ENCODE data around the gene NXF3. TPM values are rescaled to one million over a fixed set of nuclear protein-coding genes. Genes with fewer than 3 reads are reported as not detected.

The NXF3 gene
- 0.05 to 0.14 TPM in 2 of 5 replicates, not detected in the others for total RNA-seq (2022; extraction: Qiagen RNA extraction)

GRCh38 chrX:103092942-103093341, at the start of gene NXF3:
Gene NXF3 (minus strand): TSS chrX:103093143. CDS start chrX:103093023, 120 bp downstream.

GRCh38 chrX:103063918-103064434, 29.0 kb downstream of the NXF3 start, which contains the start of gene BEX1:
Gene BEX1 (minus strand): TSS chrX:103064171. CDS start chrX:103063274, 897 bp downstream.

Other genes with a start within 250 kb of the NXF3 start
- gene RAB40AL, start 155.9 kb downstream of the NXF3 start, total RNA-seq (2022; extraction: Qiagen RNA extraction): 0.14 to 0.18 TPM (median 0.15 TPM) in 3 of 5 replicates, not detected in the others
- gene BEX1, start 29.0 kb downstream of the NXF3 start, total RNA-seq (2022; extraction: Qiagen RNA extraction): not detected in 5 replicates
- 1.7 to 2.9 TPM (median 2.2 TPM) in 5 replicates for gene BEX4, start 122.0 kb upstream of the NXF3 start, total RNA-seq (2022; extraction: Qiagen RNA extraction)
- 26.3 to 47.2 TPM (median 27.6 TPM) in 5 replicates for gene TCEAL8, start 162.0 kb upstream of the NXF3 start, total RNA-seq (2022; extraction: Qiagen RNA extraction)
- gene TCEAL5, start 183.6 kb upstream of the NXF3 start, total RNA-seq (2022; extraction: Qiagen RNA extraction): not detected in 5 replicates
- 7.1 to 11.6 TPM (median 9.4 TPM) in 5 replicates for gene BEX2, start 217.8 kb upstream of the NXF3 start, total RNA-seq (2022; extraction: Qiagen RNA extraction)
- gene TCEAL7, start 237.1 kb upstream of the NXF3 start, total RNA-seq (2022; extraction: Qiagen RNA extraction): not detected in 5 replicates

All from A549 treated with dexamethasone at 1 μM for 4 hours (cell line).